Stimulated activated CD8-positive, alpha-beta memory T cell treated with anti-CD3 and anti-CD28 coated beads, Interleukin-7, amount 100 ng/mL, for 4 hours (primary cell): ENCODE results near the gene VCX.
"Not testable (repeated sequence)": the region's sequence is repeated elsewhere in the genome, so short reads cannot be mapped to it uniquely, and the experiment has no call there.

Experiments
- DNase-seq, 2 donors: peaks; one replicate each; pipeline ENCODE4 v3.0.0-alpha.2; 2020; ENCODE audit warnings: low read depth in 2 of 2

VCX gene

GRCh38 chrX:7842871-7843270 lies at the start of gene VCX:
TSS of gene VCX (plus strand) at chrX:7843171. CDS start at chrX:7843204, 33 bp downstream.
- not testable (repeated sequence) for DNase-seq

DNA sequence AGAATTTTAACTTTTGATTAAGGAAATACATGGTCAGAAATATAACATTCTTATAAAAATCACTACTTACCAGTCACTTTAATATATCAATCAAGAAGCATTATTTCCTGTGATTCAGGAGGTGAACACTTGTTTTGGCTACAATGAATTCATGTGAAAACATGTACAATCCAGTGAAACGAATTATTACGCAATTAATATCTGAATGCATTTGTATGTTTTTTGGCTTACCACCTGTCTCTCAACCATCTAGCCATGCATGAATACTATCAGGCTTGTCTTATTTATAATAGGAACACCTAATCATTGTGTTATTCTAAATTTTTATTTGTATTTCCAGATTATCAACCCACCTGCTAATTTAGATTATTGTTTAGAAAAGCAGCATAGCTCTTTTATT lies 44.6 kb upstream of the VCX start:
- DNase-seq = no peak

- DNase-seq = no peak
Observed at GRCh38 chrX:7801711-7802110, 41.3 kb upstream of the VCX start.

DNA sequence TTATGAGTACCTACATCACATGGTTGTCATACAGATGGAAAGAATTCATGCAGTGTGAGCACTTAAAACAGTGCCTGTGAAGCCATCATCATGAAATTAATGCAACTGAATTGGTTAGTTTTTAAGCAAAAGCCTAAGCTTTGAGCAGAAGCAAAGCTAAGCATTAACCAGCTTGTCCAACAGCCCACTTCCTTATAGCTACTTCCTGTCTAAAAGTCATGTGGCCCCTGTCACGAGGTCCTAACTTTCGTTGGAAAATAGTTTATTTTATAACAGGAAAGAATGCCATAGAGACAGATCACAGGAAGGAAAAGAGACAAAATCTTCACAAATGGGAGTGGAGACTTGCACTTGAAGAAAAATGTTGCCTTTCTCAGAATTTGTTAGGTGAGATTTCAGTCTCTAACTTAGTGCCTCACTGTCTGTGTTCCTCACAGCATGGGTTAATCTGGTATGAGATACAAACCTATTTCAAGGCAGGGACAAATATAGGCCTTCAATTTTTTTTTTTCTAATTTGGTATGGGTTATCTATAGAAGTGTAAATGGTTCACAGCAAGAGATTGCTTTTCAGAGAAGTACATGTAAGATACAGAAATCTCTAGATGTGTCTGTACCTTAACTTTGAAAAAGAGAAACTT lies 27.7 kb upstream of the VCX start:
- DNase-seq = no peak

DNA sequence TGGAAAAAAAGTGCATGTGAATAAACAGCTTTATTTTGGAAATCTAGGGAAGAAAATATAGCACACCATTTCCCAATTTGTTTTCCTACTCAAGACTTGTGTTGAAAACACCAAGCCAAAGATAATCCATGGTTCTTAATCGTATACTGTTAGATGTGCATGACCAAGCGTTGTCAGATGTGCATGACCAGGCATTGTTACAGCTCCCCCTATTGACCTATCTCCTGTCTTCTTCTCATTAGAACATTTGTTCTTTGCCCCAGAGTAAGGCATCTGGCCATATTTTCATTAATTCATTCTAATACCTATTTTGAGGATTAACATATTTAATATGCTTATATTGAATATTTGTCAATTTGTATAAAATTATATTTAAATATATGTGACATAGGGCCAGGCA lies 14.4 kb upstream of the VCX start:
- no peak for DNase-seq

DNA sequence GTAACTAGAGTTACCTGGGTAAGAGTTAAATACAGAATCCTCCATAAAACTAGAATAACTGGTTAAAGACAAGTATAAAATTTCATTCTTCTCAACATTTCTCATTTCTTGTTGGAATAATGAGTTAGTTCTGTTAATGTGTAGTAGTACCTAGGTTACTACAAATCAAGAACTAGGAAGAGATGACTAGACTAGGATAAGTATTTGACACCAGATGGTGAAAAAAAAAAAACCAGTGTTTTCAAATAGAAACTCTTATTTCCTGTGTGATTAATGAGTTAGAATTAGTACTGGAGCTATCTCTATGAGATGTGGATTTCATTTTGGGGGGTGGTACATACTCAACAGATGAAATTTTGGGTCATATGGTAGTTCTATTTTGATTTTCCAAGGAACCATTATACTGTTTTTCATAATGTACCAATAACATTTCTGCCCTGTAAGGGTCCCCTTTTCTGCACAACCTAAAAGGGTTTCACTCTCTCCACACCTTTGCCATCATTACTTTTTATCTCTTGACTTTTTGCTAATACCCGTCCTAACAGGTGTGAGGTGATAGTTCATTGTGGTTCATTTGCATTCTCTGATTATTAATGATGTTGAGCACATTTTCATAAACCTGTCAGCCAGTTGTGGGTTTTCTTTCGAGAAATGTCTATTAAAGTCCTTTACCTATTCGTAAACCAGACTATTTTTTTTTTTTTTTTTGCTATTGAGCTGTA lies 1.7 kb upstream of the VCX start:
- DNase-seq = no peak

- no peak for DNase-seq
Observed at GRCh38 chrX:7852166-7852565, 9.2 kb downstream of the VCX start.

DNA sequence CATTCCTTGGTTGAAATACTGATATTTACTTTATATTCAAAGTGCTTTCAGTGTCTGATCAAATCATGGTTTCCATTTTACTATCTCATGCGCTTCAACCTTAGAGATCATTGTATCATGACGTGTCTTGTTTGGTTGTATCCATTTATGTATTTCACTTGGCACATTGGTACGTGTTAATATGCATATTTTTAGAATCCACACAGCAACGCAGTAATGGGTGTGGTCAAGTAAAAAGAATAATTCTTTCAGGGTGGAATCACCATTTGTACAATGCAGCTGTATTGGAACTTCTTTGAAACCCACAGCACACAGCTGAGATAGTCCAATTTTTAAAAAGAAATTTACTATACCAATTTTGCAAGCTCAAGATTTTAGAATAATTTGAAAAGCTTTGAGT lies 29.1 kb downstream of the VCX start:
- no peak for DNase-seq

DNA sequence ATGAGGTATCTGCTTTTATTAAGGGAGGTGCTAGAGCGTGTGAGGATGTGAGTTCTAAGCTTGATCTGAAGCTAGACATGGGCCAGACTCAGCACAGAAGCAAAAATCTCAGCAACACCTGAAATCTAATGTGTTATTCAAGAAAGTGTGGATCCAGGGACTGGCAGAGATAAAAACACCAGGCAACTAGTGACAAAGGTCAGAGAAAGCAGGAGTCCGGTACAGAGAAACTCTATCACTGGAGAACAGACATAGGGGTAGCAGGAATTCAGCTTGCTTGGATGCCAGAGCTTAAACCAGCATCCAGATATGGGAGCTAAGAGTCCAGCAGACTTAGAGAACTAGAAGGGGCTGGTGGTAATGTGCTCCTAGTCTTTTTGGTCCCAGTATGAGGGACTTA lies 34.0 kb downstream of the VCX start:
- no peak for DNase-seq

DNA sequence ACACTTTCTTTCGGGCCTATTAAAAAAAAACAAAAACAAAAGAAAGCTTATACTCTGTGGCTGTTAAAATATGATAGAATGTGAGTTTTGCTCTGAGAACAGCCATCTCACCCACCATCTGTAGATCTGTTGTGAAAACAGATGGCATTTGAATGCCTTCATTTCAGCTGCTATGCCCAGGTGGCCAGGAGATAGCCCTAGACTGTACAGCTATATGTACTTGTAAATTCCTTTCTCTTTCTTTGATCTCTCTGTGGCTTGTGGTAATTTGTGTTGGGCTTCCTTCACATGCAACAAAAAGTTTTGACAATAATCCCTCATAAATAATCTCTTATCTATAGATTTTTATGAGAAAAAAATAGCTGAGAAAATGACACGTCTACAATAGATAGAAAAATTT lies 46.2 kb downstream of the VCX start:
- no peak for DNase-seq

- no peak for DNase-seq
Observed at GRCh38 chrX:7889680-7890079, 46.7 kb downstream of the VCX start.

GRCh38 chrX:7891928-7892327 lies 49.0 kb downstream of the VCX start:
- no peak for DNase-seq
